SK-N-SH (cell line): ENCODE measurements around the gene HOXA2.

Experiments
- JUND ChIP-seq: IDR thresholded peaks from 2 replicates; pipeline ENCODE4 v1.4.0; 2012
- POLR2AphosphoS5 ChIP-seq: IDR thresholded peaks from 2 replicates; pipeline ENCODE4 v1.6.1; 2012; ENCODE audit warnings: low read depth, low read length
- TAF1 ChIP-seq: IDR thresholded peaks from 2 replicates; pipeline ENCODE4 v1.6.1; 2012; ENCODE audit warnings: low read depth, mild to moderate bottlenecking, low read length, moderate library complexity, borderline replicate concordance
- TF ChIP-seq, protein P1 (sequence below): fragments of 200-600 bp; sonication (generic); IDR thresholded peaks from 2 replicates; pipeline ENCODE4 v1.6.1; 2017; ENCODE audit warnings: antibody characterized with exemption, mild to moderate bottlenecking, moderate library complexity

DNA sequence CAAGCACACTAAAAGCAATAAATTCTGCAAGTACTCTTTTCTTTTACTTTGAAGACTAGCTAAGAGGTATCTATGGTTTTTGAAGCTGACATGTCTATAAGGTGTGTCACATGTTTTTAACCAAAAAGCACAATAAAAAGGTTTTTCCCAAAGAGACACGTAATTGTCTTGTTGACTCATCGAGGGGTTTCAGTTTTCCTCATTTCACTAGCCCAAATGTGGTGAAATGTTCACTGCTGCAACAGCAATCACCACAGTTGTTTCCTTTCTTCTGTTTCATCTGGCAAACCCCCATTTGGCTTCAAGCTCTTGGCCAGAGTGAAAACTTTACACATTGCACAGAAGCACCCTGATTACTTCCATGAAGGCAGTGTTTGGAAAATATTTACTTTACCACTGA lies 31.9 kb upstream of the HOXA2 start:
- TF ChIP-seq, protein P1, sequence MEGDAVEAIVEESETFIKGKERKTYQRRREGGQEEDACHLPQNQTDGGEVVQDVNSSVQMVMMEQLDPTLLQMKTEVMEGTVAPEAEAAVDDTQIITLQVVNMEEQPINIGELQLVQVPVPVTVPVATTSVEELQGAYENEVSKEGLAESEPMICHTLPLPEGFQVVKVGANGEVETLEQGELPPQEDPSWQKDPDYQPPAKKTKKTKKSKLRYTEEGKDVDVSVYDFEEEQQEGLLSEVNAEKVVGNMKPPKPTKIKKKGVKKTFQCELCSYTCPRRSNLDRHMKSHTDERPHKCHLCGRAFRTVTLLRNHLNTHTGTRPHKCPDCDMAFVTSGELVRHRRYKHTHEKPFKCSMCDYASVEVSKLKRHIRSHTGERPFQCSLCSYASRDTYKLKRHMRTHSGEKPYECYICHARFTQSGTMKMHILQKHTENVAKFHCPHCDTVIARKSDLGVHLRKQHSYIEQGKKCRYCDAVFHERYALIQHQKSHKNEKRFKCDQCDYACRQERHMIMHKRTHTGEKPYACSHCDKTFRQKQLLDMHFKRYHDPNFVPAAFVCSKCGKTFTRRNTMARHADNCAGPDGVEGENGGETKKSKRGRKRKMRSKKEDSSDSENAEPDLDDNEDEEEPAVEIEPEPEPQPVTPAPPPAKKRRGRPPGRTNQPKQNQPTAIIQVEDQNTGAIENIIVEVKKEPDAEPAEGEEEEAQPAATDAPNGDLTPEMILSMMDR = no peak
- TF ChIP-seq TAF1 = no peak
- TF ChIP-seq POLR2AphosphoS5 = no peak
- no peak for TF ChIP-seq JUND
